Esophagus muscularis mucosa (tissue), 4 donors: ENCODE measurements around the gene SORCS2. TPM values are rescaled to one million over a fixed set of nuclear protein-coding genes. Genes with fewer than 3 reads are reported as not detected.

Experiments
- DNase-seq: peaks from one replicate; pipeline ENCODE4 v3.0.0-alpha.2; 2017; ENCODE audit errors: extremely low spot score
- H3K27ac ChIP-seq, 4 donors: fragments of 200-600 bp; sonication (generic); replicated peaks in 1 of 4; 1 replicate in 3 of 4; 2 replicates in 1 of 4; pipeline ENCODE4 v1.5.1; 2016 to 2019; ENCODE audit warnings: mild to moderate bottlenecking in 1 of 4
- H3K27me3 ChIP-seq, 4 donors: fragments of 200-600 bp; sonication (generic); one replicate each; pipeline versions ENCODE4 v1.5.1 to v1.6.0; 2016 to 2019
- H3K36me3 ChIP-seq, 4 donors: fragments of 200-600 bp; sonication (generic); one replicate each; pipeline ENCODE4 v1.5.1; 2016 to 2019
- H3K4me1 ChIP-seq, 4 donors: fragments of 200-600 bp; sonication (generic); one replicate each; pipeline ENCODE4 v1.5.1; 2016 to 2019
- H3K4me3 ChIP-seq, 4 donors: fragments of 200-600 bp; sonication (generic); 1 replicate in 2 of 4; 2 replicates in 2 of 4; pipeline ENCODE4 v1.5.1; 2016 to 2019; ENCODE audit warnings: mild to moderate bottlenecking in 4 of 4, moderate library complexity in 1 of 4
- H3K9me3 ChIP-seq, 4 donors: fragments of 200-600 bp; sonication (generic); 1 replicate in 3 of 4; 2 replicates in 1 of 4; pipeline ENCODE4 v1.5.1; 2016 to 2019
- CTCF ChIP-seq, 3 experiments: fragments of 200-600 bp in 2 of 3; fragments of 450-650 bp in 1 of 3; sonication (generic) in 2 of 3; IDR thresholded peaks; one replicate each; pipeline ENCODE4 v1.5.1; 2017 to 2019; ENCODE audit warnings: antibody characterized with exemption in 3 of 3, mild to moderate bottlenecking in 2 of 3, moderate library complexity in 1 of 3
- EP300 ChIP-seq: sonication (generic); formaldehyde crosslinking; IDR thresholded peaks from one replicate; pipeline ENCODE4 v1.6.1; 2017; ENCODE audit warnings: antibody characterized with exemption
- POLR2A ChIP-seq: fragments of 450-650 bp; IDR thresholded peaks from one replicate; pipeline ENCODE4 v1.6.1; 2017; ENCODE audit warnings: antibody characterized with exemption, moderate library complexity, mild to moderate bottlenecking, low read depth
- POLR2AphosphoS5 ChIP-seq, 2 donors: sonication (generic); formaldehyde crosslinking; IDR thresholded peaks; one replicate each; pipeline ENCODE4 v1.6.1; 2017; ENCODE audit warnings: antibody characterized with exemption in 2 of 2
- WGBS: methylation state at CpG from one replicate; pipeline ENCODE4 v1.1.5; 2018; 5-methylcytosine and 5-hydroxymethylcytosine counted together
- intact Hi-C: fragments of 100-400 bp; cut with DNase I; formaldehyde crosslinking; loops from one replicate; pipeline ENCODE4 v1.15.1; 2023
- total RNA-seq, 4 donors: library from RNA; depleted of rRNA; stranded (reverse); fragments of >200 nt; gene quantifications; one replicate each; pipeline versions ENCODE4 v1.1.0 to v1.2.1, GENCODE V29; 2016

SORCS2 gene
- total RNA-seq, 4 donors from 2014 or later = 3.3 to 10.1 (median 4.3) TPM

GRCh38 chr4:7652006-7652405 is 459.7 kb downstream of the SORCS2 start:
- Histone ChIP-seq H3K27ac (no peak overlapping the region), H3K9me3 (no peaks in the 10 kb centered on the region), H3K36me3 (no peaks in the 10 kb centered on the region), H3K27me3 (no peaks in the 10 kb centered on the region), H3K4me1 (peaks cover 0 to 30% (median 26%) of the 10 kb centered on the region in 4 donors), H3K4me3 (no peak overlapping the region)
- no peak for TF ChIP-seq POLR2AphosphoS5 (IDR thresholded peaks at IDR 0.05)
- no peak for TF ChIP-seq CTCF (IDR thresholded peaks at IDR 0.05)
- TF ChIP-seq POLR2A = no peak
- no peak for TF ChIP-seq EP300
- intact Hi-C loops = no loop called here
- no peak for DNase-seq
- WGBS = 78% methylated on average over 8 of the region's 8 CpGs

- DNase-seq = no peak
- H3K4me1 ChIP-seq = peaks cover 0 to 30% (median 26%) of the 10 kb centered on the region in 4 donors
- no peak overlapping the region for H3K4me3 ChIP-seq
- intact Hi-C loops = no loop called here
- H3K27me3 ChIP-seq = no peaks in the 10 kb centered on the region
- H3K36me3 ChIP-seq = no peaks in the 10 kb centered on the region
- H3K9me3 ChIP-seq = no peaks in the 10 kb centered on the region
- 66% methylated on average over 7 of the region's 8 CpGs for WGBS
- H3K27ac ChIP-seq = no peak overlapping the region
- TF ChIP-seq POLR2AphosphoS5 (IDR thresholded peaks at IDR 0.05) = no peak
- TF ChIP-seq EP300 = no peak
- TF ChIP-seq POLR2A = no peak
- TF ChIP-seq CTCF (IDR thresholded peaks at IDR 0.05) = no peak
Observed at GRCh38 chr4:7652451-7652881, 460.1 kb downstream of the SORCS2 start.

GRCh38 chr4:7652906-7653305 is 460.6 kb downstream of the SORCS2 start:
- no peaks in the 10 kb centered on the region for H3K27me3 ChIP-seq
- H3K4me3 ChIP-seq = no peak overlapping the region
- no peak overlapping the region for H3K27ac ChIP-seq
- no peak for TF ChIP-seq CTCF (IDR thresholded peaks at IDR 0.05)
- TF ChIP-seq POLR2AphosphoS5 (IDR thresholded peaks at IDR 0.05) = no peak
- 86% methylated on average over 3 of the region's 3 CpGs for WGBS
- peaks cover 0 to 30% (median 25%) of the 10 kb centered on the region in 4 donors for H3K4me1 ChIP-seq
- no peaks in the 10 kb centered on the region for H3K36me3 ChIP-seq
- intact Hi-C loops = no loop called here
- DNase-seq = no peak
- no peaks in the 10 kb centered on the region for H3K9me3 ChIP-seq

GRCh38 chr4:7653510-7654369 is 461.4 kb downstream of the SORCS2 start:
- Histone ChIP-seq H3K27me3 (no peaks in the 10 kb centered on the region), H3K9me3 (no peaks in the 10 kb centered on the region), H3K27ac (no peak overlapping the region), H3K36me3 (no peaks in the 10 kb centered on the region), H3K4me3 (no peak overlapping the region), H3K4me1 (peaks cover 0 to 30% (median 21%) of the 10 kb centered on the region in 4 donors)
- intact Hi-C loops = no loop called here
- WGBS = 75% methylated on average over 19 of the region's 23 CpGs
- DNase-seq = no peak
- no peak for TF ChIP-seq POLR2A
- TF ChIP-seq CTCF (IDR thresholded peaks at IDR 0.05) = no peak
- no peak for TF ChIP-seq POLR2AphosphoS5 (IDR thresholded peaks at IDR 0.05)
- TF ChIP-seq EP300 = no peak
